Measurements from ENCODE around the gene BBC3.

Gene BBC3

DNA sequence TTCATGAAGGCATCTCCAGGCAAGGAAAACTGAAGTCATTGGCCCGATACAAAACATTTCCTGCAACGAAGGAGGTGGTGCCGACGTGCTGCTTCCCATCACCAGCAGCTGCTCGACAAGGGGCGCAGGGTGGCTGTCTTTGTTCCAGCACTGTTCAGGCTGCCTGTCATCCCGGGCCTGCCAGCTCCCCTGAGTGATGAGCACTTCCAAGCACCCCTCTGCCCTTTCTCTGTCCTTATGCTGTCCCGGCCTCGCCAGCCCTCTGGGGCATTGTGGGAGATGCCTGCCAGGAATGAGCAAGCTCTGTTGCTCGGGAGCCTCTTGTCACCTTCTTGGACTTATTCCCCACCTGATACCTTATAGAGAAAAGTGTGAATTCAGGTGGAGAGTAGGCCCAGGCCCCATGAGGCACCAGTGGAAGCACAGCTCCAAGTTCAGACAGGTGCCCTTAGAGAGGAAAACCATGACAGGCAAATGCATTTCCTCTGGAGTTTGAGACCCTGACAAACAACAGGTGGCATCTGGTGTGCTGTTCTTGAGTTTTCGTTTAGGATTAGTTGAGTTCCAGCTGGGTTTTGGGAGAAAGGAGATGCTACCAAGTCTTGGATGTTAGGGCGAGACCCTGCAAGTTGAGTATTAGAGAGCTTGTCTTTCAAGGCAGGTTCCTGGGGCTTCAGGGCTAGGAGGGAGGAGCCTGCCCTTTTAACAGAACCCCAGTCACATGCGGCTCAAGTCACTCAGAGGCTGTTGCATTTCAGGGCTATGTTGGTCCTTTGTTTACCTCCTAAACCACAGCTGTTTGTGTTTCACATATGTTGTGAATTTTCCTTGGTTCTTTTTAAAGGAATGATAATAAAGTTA is 21.4 kb downstream of the BBC3 start:
- H3K36me3 ChIP-seq (ENCODE audit: low read length), result peaks cover 3% of the 10 kb centered on the region; the same call in 1 of the 2 replicates
- H3K27me3 ChIP-seq (ENCODE audit: low read length), result no peaks in the 10 kb centered on the region
- H3K4me2 ChIP-seq (ENCODE audit: low read depth, low read length, poor library complexity, severe bottlenecking), result no peak overlapping the region
- H3K4me3 ChIP-seq (ENCODE audit: insufficient read depth, low read length, poor library complexity, severe bottlenecking), result no peak overlapping the region
- TF ChIP-seq, protein P1, sequence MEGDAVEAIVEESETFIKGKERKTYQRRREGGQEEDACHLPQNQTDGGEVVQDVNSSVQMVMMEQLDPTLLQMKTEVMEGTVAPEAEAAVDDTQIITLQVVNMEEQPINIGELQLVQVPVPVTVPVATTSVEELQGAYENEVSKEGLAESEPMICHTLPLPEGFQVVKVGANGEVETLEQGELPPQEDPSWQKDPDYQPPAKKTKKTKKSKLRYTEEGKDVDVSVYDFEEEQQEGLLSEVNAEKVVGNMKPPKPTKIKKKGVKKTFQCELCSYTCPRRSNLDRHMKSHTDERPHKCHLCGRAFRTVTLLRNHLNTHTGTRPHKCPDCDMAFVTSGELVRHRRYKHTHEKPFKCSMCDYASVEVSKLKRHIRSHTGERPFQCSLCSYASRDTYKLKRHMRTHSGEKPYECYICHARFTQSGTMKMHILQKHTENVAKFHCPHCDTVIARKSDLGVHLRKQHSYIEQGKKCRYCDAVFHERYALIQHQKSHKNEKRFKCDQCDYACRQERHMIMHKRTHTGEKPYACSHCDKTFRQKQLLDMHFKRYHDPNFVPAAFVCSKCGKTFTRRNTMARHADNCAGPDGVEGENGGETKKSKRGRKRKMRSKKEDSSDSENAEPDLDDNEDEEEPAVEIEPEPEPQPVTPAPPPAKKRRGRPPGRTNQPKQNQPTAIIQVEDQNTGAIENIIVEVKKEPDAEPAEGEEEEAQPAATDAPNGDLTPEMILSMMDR (IDR thresholded peaks at IDR 0.05; ENCODE audit: insufficient read depth, low read length, poor library complexity, severe bottlenecking), result no peak
- TF ChIP-seq EZH2phosphoT487 (conservative IDR thresholded peaks at IDR 0.05; ENCODE audit: low read length), result no peak
- no peak overlapping the region for H2AFZ ChIP-seq (ENCODE audit: low read depth, low read length, severe bottlenecking)
- peak overlapping the region; percentile 43; the same call in 1 of the 2 replicates for H3K27ac ChIP-seq (ENCODE audit: low read depth, low read length)
- H3F3A ChIP-seq (ENCODE audit: insufficient read depth), result peaks cover 30% of the 10 kb centered on the region
- H3K79me2 ChIP-seq (ENCODE audit: insufficient read depth, low read length), result no peaks in the 10 kb centered on the region
- H3K9me2 ChIP-seq (replicated peaks; ENCODE audit: insufficient read depth, low read length), result no peaks in the 10 kb centered on the region
- H3K9ac ChIP-seq (ENCODE audit: low read length), result no peak overlapping the region
- no peaks in the 10 kb centered on the region for H4K20me1 ChIP-seq (ENCODE audit: low read depth, low read length)
- H3K9me3 ChIP-seq (ENCODE audit: insufficient read depth, low read length), result no peaks in the 10 kb centered on the region

DNA sequence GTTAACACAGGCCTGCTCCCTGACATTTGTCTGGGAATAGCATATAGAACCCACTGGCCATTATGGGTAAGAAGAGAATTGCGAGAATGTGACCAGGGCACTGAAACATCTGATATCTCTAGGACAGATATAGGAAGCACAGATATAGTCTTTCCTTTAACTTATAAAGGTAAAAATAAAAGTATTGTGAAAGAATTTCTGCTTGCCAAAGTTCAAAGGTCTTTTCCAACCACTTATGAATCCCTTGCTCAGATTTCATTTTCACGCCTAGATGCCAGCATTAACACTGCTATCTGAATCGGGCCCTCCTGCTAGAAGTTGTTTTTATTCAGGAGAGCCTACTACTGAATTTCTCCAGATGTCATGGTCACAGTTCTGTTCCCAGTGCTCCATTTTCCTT is 27.7 kb downstream of the BBC3 start:
- H3K9me3 ChIP-seq (ENCODE audit: insufficient read depth, low read length), result no peaks in the 10 kb centered on the region
- H3K4me2 ChIP-seq (ENCODE audit: low read depth, low read length, poor library complexity, severe bottlenecking), result no peak overlapping the region
- no peak overlapping the region for H3K9ac ChIP-seq (ENCODE audit: low read length)
- no peaks in the 10 kb centered on the region for H3K79me2 ChIP-seq (ENCODE audit: insufficient read depth, low read length)
- no peaks in the 10 kb centered on the region for H3K9me2 ChIP-seq (replicated peaks; ENCODE audit: insufficient read depth, low read length)
- H3K36me3 ChIP-seq (ENCODE audit: low read length), result no peaks in the 10 kb centered on the region
- TF ChIP-seq, protein P1 (IDR thresholded peaks at IDR 0.05; ENCODE audit: insufficient read depth, low read length, poor library complexity, severe bottlenecking), result no peak
- no peak for TF ChIP-seq EZH2phosphoT487 (conservative IDR thresholded peaks at IDR 0.05; ENCODE audit: low read length)
- H2AFZ ChIP-seq (ENCODE audit: low read depth, low read length, severe bottlenecking), result no peak overlapping the region
- no peak overlapping the region for H3K4me3 ChIP-seq (ENCODE audit: insufficient read depth, low read length, poor library complexity, severe bottlenecking)
- H3K27me3 ChIP-seq (ENCODE audit: low read length), result no peaks in the 10 kb centered on the region
- H4K20me1 ChIP-seq (ENCODE audit: low read depth, low read length), result no peaks in the 10 kb centered on the region
- H3K27ac ChIP-seq (ENCODE audit: low read depth, low read length), result no peak overlapping the region
- H3F3A ChIP-seq (ENCODE audit: insufficient read depth), result no peaks in the 10 kb centered on the region

DNA sequence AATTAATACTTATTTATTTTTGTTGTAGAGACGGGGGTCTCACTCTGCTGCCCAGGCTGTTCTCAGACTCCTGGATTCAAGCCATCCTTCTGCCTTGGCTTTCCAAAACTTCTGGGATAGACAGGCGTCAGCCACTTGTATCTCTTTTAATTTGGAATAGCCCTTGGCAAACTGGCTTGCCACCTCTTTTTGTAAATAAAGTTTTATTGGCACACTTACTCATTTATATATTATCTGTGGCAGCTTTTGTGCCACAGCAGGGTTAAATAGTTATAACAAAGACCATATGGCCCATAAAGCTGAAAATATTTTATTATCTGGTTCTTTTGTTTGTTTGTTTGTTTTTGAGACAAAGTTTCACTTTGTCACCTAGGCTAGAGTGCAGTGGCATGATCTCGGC is 30.5 kb downstream of the BBC3 start:
- TF ChIP-seq EZH2phosphoT487 (conservative IDR thresholded peaks at IDR 0.05; ENCODE audit: low read length), result no peak
- TF ChIP-seq, protein P1 (IDR thresholded peaks at IDR 0.05; ENCODE audit: insufficient read depth, low read length, poor library complexity, severe bottlenecking), result no peak
- Histone ChIP-seq H3K79me2 (ENCODE audit: insufficient read depth, low read length) (no peaks in the 10 kb centered on the region), H2AFZ (ENCODE audit: low read depth, low read length, severe bottlenecking) (no peak overlapping the region), H3K9ac (ENCODE audit: low read length) (no peak overlapping the region), H3K4me3 (ENCODE audit: insufficient read depth, low read length, poor library complexity, severe bottlenecking) (no peak overlapping the region), H3K27ac (ENCODE audit: low read depth, low read length) (no peak overlapping the region), H3K27me3 (ENCODE audit: low read length) (no peaks in the 10 kb centered on the region), H3F3A (ENCODE audit: insufficient read depth) (no peaks in the 10 kb centered on the region), H3K9me3 (ENCODE audit: insufficient read depth, low read length) (no peaks in the 10 kb centered on the region), H3K4me2 (ENCODE audit: low read depth, low read length, poor library complexity, severe bottlenecking) (no peak overlapping the region), H3K36me3 (ENCODE audit: low read length) (no peaks in the 10 kb centered on the region), H4K20me1 (ENCODE audit: low read depth, low read length) (no peaks in the 10 kb centered on the region), H3K9me2 (replicated peaks; ENCODE audit: insufficient read depth, low read length) (no peaks in the 10 kb centered on the region)

All from SU-DHL-6 (cell line).